ENCODE results near the gene TUSC2.

GRCh38 chr3:50295553-50296431 lies 32.2 kb downstream of the TUSC2 start:
- no peak for TF ChIP-seq POLR2AphosphoS5 (IDR thresholded peaks at IDR 0.05; ENCODE audit: low read depth, low read length)
- TF ChIP-seq CEBPB (IDR thresholded peaks at IDR 0.05; ENCODE audit: low read depth, low read length): no peak
- no peak for TF ChIP-seq CTCF (IDR thresholded peaks at IDR 0.05; ENCODE audit: control extremely low read depth in 1 of 3, insufficient read depth in 1 of 3, low read depth in 1 of 3, low read length in 3 of 3)
- no peak for TF ChIP-seq RBBP5 (IDR thresholded peaks at IDR 0.05; ENCODE audit: borderline replicate concordance, low read depth, low read length)
